Panc1 (cell line): Measurements from ENCODE around the gene TACR1. TPM values are rescaled to one million over a fixed set of nuclear protein-coding genes. Genes with fewer than 3 reads are reported as not detected.

Experiments
- ATAC-seq: fragments of 200-7000 bp; cut with Tn5 transposase; 2 replicates; pipeline ENCODE4 v1.9.1; 2020; ENCODE audit warnings: mild to moderate bottlenecking, moderate library complexity
- BruUV-seq: library from RNA; stranded (reverse); fragments of 400-500 nt; replicated peaks from 2 replicates; lab custom pipeline; 2021; lab: Mats Ljungman, UMichigan
- CTCF ChIA-PET: fragments of 300-600 bp; sonication (Branson Sonifier 250); formaldehyde crosslinking; loops from one replicate; lab custom pipeline; 2022; ENCODE audit warnings: antibody characterized with exemption; lab: Charles Lee
- POLR2A ChIA-PET: fragments of 300-600 bp; sonication (Branson Sonifier 250); formaldehyde crosslinking; loops from one replicate; lab custom pipeline; 2022; ENCODE audit warnings: antibody characterized with exemption; lab: Charles Lee
- DNase-seq: peaks from one replicate; pipeline ENCODE4 v3.0.0-alpha.2; 2010; ENCODE audit warnings: low read depth, low spot score
- H3K27ac ChIP-seq: 2 replicates; pipeline ENCODE4 v1.5.1; 2011; ENCODE audit warnings: mild to moderate bottlenecking, low read length, inconsistent platforms
- H3K27me3 ChIP-seq: fragments of 200-500 bp; sonication (Bioruptor generic); 2 replicates; pipeline ENCODE4 v1.6.0; 2014; ENCODE audit warnings: low read length, inconsistent platforms; ENCODE audit not compliant: control insufficient read depth, insufficient read depth
- H3K36me3 ChIP-seq: fragments of 200-500 bp; sonication (Bioruptor generic); 2 replicates; pipeline ENCODE4 v1.5.1; 2014; ENCODE audit warnings: inconsistent platforms, mild to moderate bottlenecking, low read length, moderate library complexity; ENCODE audit not compliant: control insufficient read depth, insufficient read depth
- H3K4me1 ChIP-seq: 2 replicates; pipeline ENCODE4 v1.5.1; 2011; ENCODE audit warnings: inconsistent platforms, mild to moderate bottlenecking, low read length, moderate library complexity; ENCODE audit not compliant: control insufficient read depth, insufficient read depth
- H3K4me3 ChIP-seq, 2 experiments: 2 replicates each; pipeline ENCODE4 v1.5.1; 2011 to 2012; ENCODE audit warnings: low read depth in 2 of 2, low read length in 2 of 2, mild to moderate bottlenecking in 2 of 2, inconsistent platforms in 1 of 2, moderate library complexity in 1 of 2
- H3K9me3 ChIP-seq: fragments of 200-500 bp; sonication (Bioruptor generic); 2 replicates; pipeline ENCODE4 v1.5.1; 2014; ENCODE audit warnings: low read depth, mild to moderate bottlenecking, inconsistent platforms, low read length, moderate library complexity; ENCODE audit not compliant: control insufficient read depth, insufficient read depth
- POLR2AphosphoS5 ChIP-seq: IDR thresholded peaks from 2 replicates; pipeline ENCODE4 v1.6.1; 2012; ENCODE audit warnings: mild to moderate bottlenecking, low read depth, low read length, moderate library complexity
- SIN3A ChIP-seq: IDR thresholded peaks from 2 replicates; pipeline ENCODE4 v1.6.1; 2012; ENCODE audit warnings: low read depth, mild to moderate bottlenecking, low read length, moderate library complexity, borderline replicate concordance; ENCODE audit not compliant: insufficient read depth
- TCF7L2 ChIP-seq: IDR thresholded peaks from 2 replicates; pipeline ENCODE4 v1.6.1; 2011; ENCODE audit warnings: mild to moderate bottlenecking, low read depth, low read length, inconsistent platforms
- in situ Hi-C: cut with HindIII; loops from 2 replicates; pipeline ENCODE4 v1.10.0; 2016; ENCODE audit warnings: low sequenced_read_pairs, low pct_unique_long_range_greater_than_20kb
- intact Hi-C: fragments of 100-400 bp; cut with micrococcal nuclease; formaldehyde crosslinking; loops from one replicate; pipeline ENCODE4 v1.10.0; 2022; ENCODE audit not compliant: unreplicated experiment
- total RNA-seq: library from RNA; stranded (reverse); gene quantifications from one replicate; pipeline ENCODE4 v1.2.1, GENCODE V29; 2021; ENCODE audit not compliant: unreplicated experiment
- TF ChIP-seq, protein P1 (sequence below): fragments of 450-650 bp; IDR thresholded peaks from 2 replicates; pipeline ENCODE4 v1.5.1; 2017; ENCODE audit warnings: mild to moderate bottlenecking
- TF ChIP-seq, protein P2 (sequence below), 2 experiments: IDR thresholded peaks; 2 replicates each; pipeline ENCODE4 v1.6.1; 2011 to 2012; ENCODE audit warnings: low read depth in 2 of 2, control low read depth in 1 of 2, low read length in 1 of 2, mild to moderate bottlenecking in 1 of 2, moderate library complexity in 1 of 2; ENCODE audit not compliant: insufficient read depth in 1 of 2

The TACR1 gene
- total RNA-seq, 1 experiment from 2014 or later = not detected

DNA sequence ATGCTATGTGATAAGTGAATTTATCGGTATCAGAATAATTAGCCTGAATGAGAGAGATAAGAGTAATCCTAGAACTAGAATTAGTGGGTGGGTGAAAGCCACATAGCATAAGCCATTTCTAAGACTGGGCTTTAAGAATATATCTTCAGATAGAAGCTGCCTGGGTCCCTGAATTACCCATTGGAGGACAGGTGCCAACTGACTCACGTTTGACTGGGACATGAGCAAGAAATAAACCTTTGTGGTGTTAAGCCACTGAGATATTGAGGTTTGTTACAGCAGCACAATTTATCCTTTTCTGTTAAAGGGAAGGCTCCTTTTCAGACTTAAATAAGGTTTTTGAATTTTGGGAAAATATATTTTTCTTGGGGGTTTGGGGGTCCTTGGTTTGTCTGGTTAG, 145.0 kb downstream of the TACR1 start:
- Histone ChIP-seq H3K27me3 (no peaks in the 10 kb centered on the region), H3K4me3 (no peak overlapping the region), H3K4me1 (no peaks in the 10 kb centered on the region), H3K36me3 (no peaks in the 10 kb centered on the region), H3K27ac (no peak overlapping the region), H3K9me3 (no peaks in the 10 kb centered on the region)
- intact Hi-C loops = loop anchor here (10.0 kb wide), 1 partner anchor 139 kb away; no protein-coding TSS in a partner anchor
- POLR2A ChIA-PET = no interaction called here
- no peak for ATAC-seq
- DNase-seq = no peak
- no peak for TF ChIP-seq POLR2AphosphoS5
- TF ChIP-seq, protein P1, sequence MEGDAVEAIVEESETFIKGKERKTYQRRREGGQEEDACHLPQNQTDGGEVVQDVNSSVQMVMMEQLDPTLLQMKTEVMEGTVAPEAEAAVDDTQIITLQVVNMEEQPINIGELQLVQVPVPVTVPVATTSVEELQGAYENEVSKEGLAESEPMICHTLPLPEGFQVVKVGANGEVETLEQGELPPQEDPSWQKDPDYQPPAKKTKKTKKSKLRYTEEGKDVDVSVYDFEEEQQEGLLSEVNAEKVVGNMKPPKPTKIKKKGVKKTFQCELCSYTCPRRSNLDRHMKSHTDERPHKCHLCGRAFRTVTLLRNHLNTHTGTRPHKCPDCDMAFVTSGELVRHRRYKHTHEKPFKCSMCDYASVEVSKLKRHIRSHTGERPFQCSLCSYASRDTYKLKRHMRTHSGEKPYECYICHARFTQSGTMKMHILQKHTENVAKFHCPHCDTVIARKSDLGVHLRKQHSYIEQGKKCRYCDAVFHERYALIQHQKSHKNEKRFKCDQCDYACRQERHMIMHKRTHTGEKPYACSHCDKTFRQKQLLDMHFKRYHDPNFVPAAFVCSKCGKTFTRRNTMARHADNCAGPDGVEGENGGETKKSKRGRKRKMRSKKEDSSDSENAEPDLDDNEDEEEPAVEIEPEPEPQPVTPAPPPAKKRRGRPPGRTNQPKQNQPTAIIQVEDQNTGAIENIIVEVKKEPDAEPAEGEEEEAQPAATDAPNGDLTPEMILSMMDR = no peak
- no peak for TF ChIP-seq TCF7L2
- TF ChIP-seq, protein P2, sequence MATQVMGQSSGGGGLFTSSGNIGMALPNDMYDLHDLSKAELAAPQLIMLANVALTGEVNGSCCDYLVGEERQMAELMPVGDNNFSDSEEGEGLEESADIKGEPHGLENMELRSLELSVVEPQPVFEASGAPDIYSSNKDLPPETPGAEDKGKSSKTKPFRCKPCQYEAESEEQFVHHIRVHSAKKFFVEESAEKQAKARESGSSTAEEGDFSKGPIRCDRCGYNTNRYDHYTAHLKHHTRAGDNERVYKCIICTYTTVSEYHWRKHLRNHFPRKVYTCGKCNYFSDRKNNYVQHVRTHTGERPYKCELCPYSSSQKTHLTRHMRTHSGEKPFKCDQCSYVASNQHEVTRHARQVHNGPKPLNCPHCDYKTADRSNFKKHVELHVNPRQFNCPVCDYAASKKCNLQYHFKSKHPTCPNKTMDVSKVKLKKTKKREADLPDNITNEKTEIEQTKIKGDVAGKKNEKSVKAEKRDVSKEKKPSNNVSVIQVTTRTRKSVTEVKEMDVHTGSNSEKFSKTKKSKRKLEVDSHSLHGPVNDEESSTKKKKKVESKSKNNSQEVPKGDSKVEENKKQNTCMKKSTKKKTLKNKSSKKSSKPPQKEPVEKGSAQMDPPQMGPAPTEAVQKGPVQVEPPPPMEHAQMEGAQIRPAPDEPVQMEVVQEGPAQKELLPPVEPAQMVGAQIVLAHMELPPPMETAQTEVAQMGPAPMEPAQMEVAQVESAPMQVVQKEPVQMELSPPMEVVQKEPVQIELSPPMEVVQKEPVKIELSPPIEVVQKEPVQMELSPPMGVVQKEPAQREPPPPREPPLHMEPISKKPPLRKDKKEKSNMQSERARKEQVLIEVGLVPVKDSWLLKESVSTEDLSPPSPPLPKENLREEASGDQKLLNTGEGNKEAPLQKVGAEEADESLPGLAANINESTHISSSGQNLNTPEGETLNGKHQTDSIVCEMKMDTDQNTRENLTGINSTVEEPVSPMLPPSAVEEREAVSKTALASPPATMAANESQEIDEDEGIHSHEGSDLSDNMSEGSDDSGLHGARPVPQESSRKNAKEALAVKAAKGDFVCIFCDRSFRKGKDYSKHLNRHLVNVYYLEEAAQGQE (IDR thresholded peaks at IDR 0.05; ENCODE audit: insufficient read depth in 1 of 2, low read depth in 2 of 2, low read length in 1 of 2) = no peak
- BruUV-seq = no TSS peak
- in situ Hi-C loops = no loop called here
- CTCF ChIA-PET = no interaction called here

DNA sequence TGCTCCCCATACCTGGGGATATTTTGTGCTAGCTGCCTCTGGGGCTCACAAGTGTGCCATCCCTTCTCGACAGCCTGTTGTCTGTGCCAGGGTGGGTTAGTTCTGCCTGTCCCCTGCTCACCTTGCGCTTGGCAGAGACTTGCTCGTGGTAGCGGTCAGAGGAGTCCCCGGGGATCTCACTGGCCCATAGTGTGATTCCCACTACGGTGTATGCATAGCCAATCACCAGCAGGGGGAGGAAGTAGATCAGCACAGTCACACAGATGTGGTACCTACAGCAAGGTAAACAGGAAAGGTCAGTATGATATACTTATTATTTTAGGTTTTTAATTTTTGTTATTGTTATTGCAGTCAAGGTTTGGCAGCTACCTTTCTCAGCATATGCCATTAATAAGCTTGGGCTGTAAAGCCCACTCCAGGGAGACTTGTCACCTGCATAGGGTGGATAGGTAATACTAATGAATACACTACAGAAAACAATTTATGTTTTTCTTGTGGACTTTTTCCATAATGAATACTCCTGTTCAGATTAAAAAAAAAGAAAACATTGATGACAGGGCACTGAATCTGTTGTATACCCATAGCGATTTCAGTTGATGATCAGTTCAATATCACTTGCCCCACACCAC, 145.7 kb downstream of the TACR1 start:
- ATAC-seq (peak; percentile 98), DNase-seq (no peak)
- Histone ChIP-seq H3K27ac (no peak overlapping the region), H3K9me3 (no peaks in the 10 kb centered on the region), H3K4me3 (no peak overlapping the region), H3K27me3 (no peaks in the 10 kb centered on the region), H3K36me3 (no peaks in the 10 kb centered on the region), H3K4me1 (no peaks in the 10 kb centered on the region)
- intact Hi-C loops (loop anchor here (10.0 kb wide), 1 partner anchor 139 kb away; no protein-coding TSS in a partner anchor), in situ Hi-C loops (no loop called here)
- CTCF ChIA-PET = no interaction called here
- BruUV-seq = no TSS peak
- TF ChIP-seq SIN3A (no peak), POLR2AphosphoS5 (no peak)
- TF ChIP-seq, protein P2 (IDR thresholded peaks at IDR 0.05; ENCODE audit: insufficient read depth in 1 of 2, low read depth in 2 of 2, low read length in 1 of 2) = no peak
- TF ChIP-seq, protein P1 = peak; percentile 81
- POLR2A ChIA-PET = no interaction called here
